ENCODE data around the gene ANAPC4. TPM values are rescaled to one million over a fixed set of nuclear protein-coding genes. Genes with fewer than 3 reads are reported as not detected.

The ANAPC4 gene
- polyA plus RNA-seq, 1 experiment = 26.2 TPM

- no peaks in the 10 kb centered on the region for H3K9me3 ChIP-seq (ENCODE audit: control insufficient read depth, insufficient read depth, low read length)
- POLR2A ChIA-PET = no interaction called here
- no peak for DNase-seq (ENCODE audit: low read depth, low spot score)
- CTCF ChIA-PET = no interaction called here
- no peak for TF ChIP-seq CTCF (IDR thresholded peaks at IDR 0.05; ENCODE audit: low read depth, low read length)
- no peak overlapping the region for H3K27ac ChIP-seq (ENCODE audit: low read depth, low read length)
- H3K27me3 ChIP-seq (ENCODE audit: control insufficient read depth, insufficient read depth, low read length) = peaks cover 8% of the 10 kb centered on the region
- no peak overlapping the region for H3K4me3 ChIP-seq (ENCODE audit: low read depth, low read length)
Observed at GRCh38 chr4:25452081-25452480, 75.0 kb downstream of the ANAPC4 start.

- Histone ChIP-seq H3K27ac (ENCODE audit: low read depth, low read length) (no peak overlapping the region), H3K27me3 (ENCODE audit: control insufficient read depth, insufficient read depth, low read length) (peaks cover 4% of the 10 kb centered on the region), H3K4me3 (ENCODE audit: low read depth, low read length) (no peak overlapping the region), H3K9me3 (ENCODE audit: control insufficient read depth, insufficient read depth, low read length) (no peaks in the 10 kb centered on the region)
- TF ChIP-seq CTCF (IDR thresholded peaks at IDR 0.05; ENCODE audit: low read depth, low read length) = no peak
- POLR2A ChIA-PET = no interaction called here
- CTCF ChIA-PET = no interaction called here
- no peak for DNase-seq (ENCODE audit: low read depth, low spot score)
Observed at GRCh38 chr4:25454476-25454875, 77.4 kb downstream of the ANAPC4 start.

GRCh38 chr4:25457053-25457715 is 80.1 kb downstream of the ANAPC4 start:
- ChIA-PET POLR2A (no interaction called here), CTCF (interaction anchor here (0.6 to 2.5 kb wide), 2 partner anchors 16 to 17 kb away, joined by 3 to 10 read pairs; no protein-coding TSS in a partner anchor)
- Histone ChIP-seq H3K9me3 (ENCODE audit: control insufficient read depth, insufficient read depth, low read length) (no peaks in the 10 kb centered on the region), H3K27ac (ENCODE audit: low read depth, low read length) (no peak overlapping the region), H3K4me3 (ENCODE audit: low read depth, low read length) (no peak overlapping the region), H3K27me3 (ENCODE audit: control insufficient read depth, insufficient read depth, low read length) (peaks cover 2% of the 10 kb centered on the region)
- no peak for TF ChIP-seq CTCF (IDR thresholded peaks at IDR 0.05; ENCODE audit: low read depth, low read length)
- DNase-seq (ENCODE audit: low read depth, low spot score) = no peak

GRCh38 chr4:25466966-25467697 is 90.1 kb downstream of the ANAPC4 start:
- Histone ChIP-seq H3K27me3 (ENCODE audit: control insufficient read depth, insufficient read depth, low read length) (no peaks in the 10 kb centered on the region), H3K27ac (ENCODE audit: low read depth, low read length) (no peak overlapping the region), H3K9me3 (ENCODE audit: control insufficient read depth, insufficient read depth, low read length) (no peaks in the 10 kb centered on the region), H3K4me3 (ENCODE audit: low read depth, low read length) (no peak overlapping the region)
- ChIA-PET POLR2A (no interaction called here), CTCF (no interaction called here)
- no peak for TF ChIP-seq CTCF (IDR thresholded peaks at IDR 0.05; ENCODE audit: low read depth, low read length)
- DNase-seq (ENCODE audit: low read depth, low spot score) = no peak

- POLR2A ChIA-PET = no interaction called here
- CTCF ChIA-PET = no interaction called here
Observed at GRCh38 chr4:25467843-25468242, 90.8 kb downstream of the ANAPC4 start.

More at GRCh38 chr4:25467843-25468242, 90.8 kb downstream of the ANAPC4 start:
- TF ChIP-seq CTCF (IDR thresholded peaks at IDR 0.05; ENCODE audit: low read depth, low read length) = no peak
- Histone ChIP-seq H3K27me3 (ENCODE audit: control insufficient read depth, insufficient read depth, low read length) (no peaks in the 10 kb centered on the region), H3K9me3 (ENCODE audit: control insufficient read depth, insufficient read depth, low read length) (no peaks in the 10 kb centered on the region), H3K27ac (ENCODE audit: low read depth, low read length) (no peak overlapping the region), H3K4me3 (ENCODE audit: low read depth, low read length) (no peak overlapping the region)
- DNase-seq (ENCODE audit: low read depth, low spot score) = no peak
